ENCODE measurements around the gene PIK3CD. TPM values are rescaled to one million over a fixed set of nuclear protein-coding genes. Genes with fewer than 3 reads are reported as not detected.

PIK3CD gene
- polyA plus RNA-seq, 10 donors = 1.8 to 6.1 (median 2.8) TPM

- peak; percentile 28 to 84 (median 49) for DNase-seq
These were observed 65.9 kb downstream of the PIK3CD start for GRCh38 chr1:9717193-9718005.

GRCh38 chr1:9718006-9718680 is 66.6 kb downstream of the PIK3CD start:
- DNase-seq = no peak

GRCh38 chr1:9719978-9720722 is 68.6 kb downstream of the PIK3CD start:
- DNase-seq = no peak

GRCh38 chr1:9720785-9721605 is 69.5 kb downstream of the PIK3CD start:
- DNase-seq = no peak

- no peak for DNase-seq
These were observed 70.3 kb downstream of the PIK3CD start for GRCh38 chr1:9721606-9722377.

GRCh38 chr1:9722378-9722749 is 70.8 kb downstream of the PIK3CD start:
- DNase-seq = no peak

GRCh38 chr1:9723068-9723805 is 71.7 kb downstream of the PIK3CD start:
- DNase-seq = no peak

GRCh38 chr1:9723926-9724325 is 72.4 kb downstream of the PIK3CD start:
- no peak for DNase-seq

- peak in 1 of 3 donors; percentile 37 for DNase-seq
These were observed 73.4 kb downstream of the PIK3CD start for GRCh38 chr1:9724706-9725476.

- no peak for DNase-seq
These were observed 74.9 kb downstream of the PIK3CD start for GRCh38 chr1:9726406-9726805.

GRCh38 chr1:9726905-9727595 is 75.5 kb downstream of the PIK3CD start:
- DNase-seq = peak in 1 of 3 donors; percentile 30

GRCh38 chr1:9728451-9729295 is 77.1 kb downstream of the PIK3CD start:
- DNase-seq = no peak

GRCh38 chr1:9729523-9729922 is 78.0 kb downstream of the PIK3CD start:
- no peak for DNase-seq

- DNase-seq = peak in 1 of 3 donors; percentile 46
These were observed 78.8 kb downstream of the PIK3CD start for GRCh38 chr1:9730096-9730901.

- DNase-seq = no peak
These were observed 79.6 kb downstream of the PIK3CD start for GRCh38 chr1:9731051-9731537.

GRCh38 chr1:9731561-9731960 is 80.0 kb downstream of the PIK3CD start:
- DNase-seq = no peak
